Stimulated activated CD4-positive, alpha-beta T cell treated with anti-CD3 and anti-CD28 coated beads, Interleukin-1b, Interleukin-23, amount 100 ng/mL, for 24 hours (primary cell): ENCODE data around the gene TBC1D32.
"Not testable (repeated sequence)": the region's sequence is repeated elsewhere in the genome, so short reads cannot be mapped to it uniquely, and the experiment has no call there.

ENCODE experiments used
- DNase-seq, 4 experiments: peaks; one replicate each; pipeline ENCODE4 v3.0.0-alpha.2; 2020; ENCODE audit warnings: low read depth in 4 of 4, low spot score in 1 of 4

The TBC1D32 gene

GRCh38 chr6:121333694-121334093 is 586 bp downstream of the TBC1D32 start:
- not testable (repeated sequence) for DNase-seq

- DNase-seq, result no peak
Observed at GRCh38 chr6:121333196-121333595, 1.1 kb downstream of the TBC1D32 start.

GRCh38 chr6:121330516-121330915 is 3.8 kb downstream of the TBC1D32 start:
- no peak for DNase-seq

GRCh38 chr6:121321282-121321681 is 13.0 kb downstream of the TBC1D32 start:
- DNase-seq, result no peak

- no peak for DNase-seq
Observed at GRCh38 chr6:121319603-121320002, 14.7 kb downstream of the TBC1D32 start.

- DNase-seq, result no peak
Observed at GRCh38 chr6:121319112-121319553, 15.1 kb downstream of the TBC1D32 start.

- no peak for DNase-seq
Observed at GRCh38 chr6:121314381-121315112, 19.7 kb downstream of the TBC1D32 start.

- DNase-seq, result not testable (repeated sequence)
Observed at GRCh38 chr6:121311814-121312213, 22.5 kb downstream of the TBC1D32 start.

- DNase-seq, result no peak
Observed at GRCh38 chr6:121310495-121310894, 23.8 kb downstream of the TBC1D32 start.

- DNase-seq, result no peak
Observed at GRCh38 chr6:121309768-121310469, 24.4 kb downstream of the TBC1D32 start.

GRCh38 chr6:121305957-121306607 is 28.2 kb downstream of the TBC1D32 start:
- DNase-seq, result no peak

GRCh38 chr6:121302882-121303281 is 31.4 kb downstream of the TBC1D32 start:
- DNase-seq, result no peak

GRCh38 chr6:121301156-121301555 is 33.1 kb downstream of the TBC1D32 start:
- DNase-seq, result not testable (repeated sequence)

GRCh38 chr6:121297694-121298093 is 36.6 kb downstream of the TBC1D32 start:
- DNase-seq, result no peak

- DNase-seq, result no peak
Observed at GRCh38 chr6:121285041-121285440, 49.2 kb downstream of the TBC1D32 start.

GRCh38 chr6:121274666-121275295 is 59.5 kb downstream of the TBC1D32 start:
- no peak for DNase-seq

GRCh38 chr6:121263742-121264141 is 70.5 kb downstream of the TBC1D32 start:
- no peak for DNase-seq

GRCh38 chr6:121260651-121261102 is 73.6 kb downstream of the TBC1D32 start:
- no peak for DNase-seq

GRCh38 chr6:121247386-121247785 is 86.9 kb downstream of the TBC1D32 start:
- no peak for DNase-seq

- no peak for DNase-seq
Observed at GRCh38 chr6:121242386-121242785, 91.9 kb downstream of the TBC1D32 start.

- no peak for DNase-seq
Observed at GRCh38 chr6:121237859-121238258, 96.4 kb downstream of the TBC1D32 start.
